Measurements from ENCODE around the gene CDH1.

CDH1 gene

GRCh38 chr16:68732042-68732680 is 4.9 kb upstream of the CDH1 start:
- no peak for DNase-seq (ENCODE audit: low spot score)
- TF ChIP-seq CTCF (IDR thresholded peaks at IDR 0.05; ENCODE audit: extremely low read depth, missing control alignments), result no peak

- no peak for TF ChIP-seq CTCF (IDR thresholded peaks at IDR 0.05; ENCODE audit: extremely low read depth, missing control alignments)
- no peak for DNase-seq (ENCODE audit: low spot score)
These were observed 4.2 kb upstream of the CDH1 start for GRCh38 chr16:68732741-68733399.

- no peak for TF ChIP-seq CTCF (IDR thresholded peaks at IDR 0.05; ENCODE audit: extremely low read depth, missing control alignments)
- DNase-seq (ENCODE audit: low spot score), result no peak
These were observed 3.5 kb upstream of the CDH1 start for GRCh38 chr16:68733570-68733969.

GRCh38 chr16:68734782-68735181 is 2.3 kb upstream of the CDH1 start:
- TF ChIP-seq CTCF (IDR thresholded peaks at IDR 0.05; ENCODE audit: extremely low read depth, missing control alignments), result no peak

GRCh38 chr16:68736561-68736960 is 531 bp upstream of the CDH1 start:
- no peak for TF ChIP-seq CTCF (IDR thresholded peaks at IDR 0.05; ENCODE audit: extremely low read depth, missing control alignments)

More at GRCh38 chr16:68734782-68735181, 2.3 kb upstream of the CDH1 start:
- no peak for DNase-seq (ENCODE audit: low spot score)

GRCh38 chr16:68737730-68738629 is 888 bp downstream of the CDH1 start:
- no peak for TF ChIP-seq CTCF (IDR thresholded peaks at IDR 0.05; ENCODE audit: extremely low read depth, missing control alignments)
- peak; percentile 49 for DNase-seq (ENCODE audit: low spot score)

More at GRCh38 chr16:68736561-68736960, 531 bp upstream of the CDH1 start:
- DNase-seq (ENCODE audit: low spot score), result no peak

Measured in GM20000 (cell line).